ENCODE measurements around the gene NHLH1.

NHLH1 gene

GRCh38 chr1:160411271-160412027, 44.6 kb downstream of the NHLH1 start:
- Histone ChIP-seq H3K27ac (ENCODE audit: low read depth, low read length, severe bottlenecking) (peak overlapping the region; percentile 71), H3K36me3 (ENCODE audit: control insufficient read depth, insufficient read depth, low read length) (peaks cover 12% of the 10 kb centered on the region), H3K9me3 (ENCODE audit: control insufficient read depth, low read length) (no peaks in the 10 kb centered on the region), H3K4me3 (ENCODE audit: extremely low read depth, insufficient read depth, low read length, poor library complexity, severe bottlenecking) (no peak overlapping the region), H3K4me1 (ENCODE audit: control insufficient read depth, insufficient read depth, low read length, poor library complexity, severe bottlenecking) (peaks cover 22% of the 10 kb centered on the region)
- WGBS, 2 experiments (ENCODE audit: insufficient coverage in 2 of 2), result 61 to 94% methylated on average over 3 to 4 of the region's 6 CpGs

GRCh38 chr1:160412028-160412362, 45.1 kb downstream of the NHLH1 start:
- H3K4me3 ChIP-seq (ENCODE audit: extremely low read depth, insufficient read depth, low read length, poor library complexity, severe bottlenecking), result no peak overlapping the region
- no peak overlapping the region for H3K27ac ChIP-seq (ENCODE audit: low read depth, low read length, severe bottlenecking)
- peaks cover 22% of the 10 kb centered on the region for H3K4me1 ChIP-seq (ENCODE audit: control insufficient read depth, insufficient read depth, low read length, poor library complexity, severe bottlenecking)
- WGBS, 2 experiments (ENCODE audit: insufficient coverage in 2 of 2), result 82% methylated on average over 2 of the region's 3 CpGs; no CpG with 5 or more reads in 1 of the 2 experiments
- H3K9me3 ChIP-seq (ENCODE audit: control insufficient read depth, low read length), result no peaks in the 10 kb centered on the region
- peaks cover 18% of the 10 kb centered on the region for H3K36me3 ChIP-seq (ENCODE audit: control insufficient read depth, insufficient read depth, low read length)

DNA sequence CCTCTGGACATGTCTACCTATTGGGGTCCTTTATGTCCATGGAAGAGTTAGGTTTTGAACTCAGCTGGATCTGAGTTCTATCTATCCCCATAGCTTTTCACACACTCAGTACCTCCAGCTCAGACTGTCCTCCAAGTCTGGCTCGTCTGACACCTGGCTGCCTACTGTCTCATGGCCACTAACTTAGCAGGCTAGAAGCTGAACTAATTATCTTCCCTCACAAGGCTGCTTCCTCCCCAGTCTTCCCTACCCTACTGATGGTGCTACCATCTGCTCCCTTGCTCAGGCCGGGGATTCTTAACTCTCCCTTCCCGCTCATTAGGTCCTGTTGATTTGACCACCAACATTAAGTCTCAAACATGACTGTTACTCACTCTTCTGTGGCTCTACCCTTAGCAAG, 46.8 kb downstream of the NHLH1 start:
- no peak overlapping the region for H3K27ac ChIP-seq (ENCODE audit: low read depth, low read length, severe bottlenecking)
- WGBS, 2 experiments (ENCODE audit: insufficient coverage in 2 of 2), result 86 to 92% methylated on average over 3 of the region's 3 CpGs

GRCh38 chr1:160414881-160415280, 48.0 kb downstream of the NHLH1 start:
- WGBS, 2 experiments (ENCODE audit: insufficient coverage in 2 of 2), result 95 to 100% methylated on average over 2 of the region's 2 CpGs

More for the DNA sequence above, 46.8 kb downstream of the NHLH1 start:
- H3K36me3 ChIP-seq (ENCODE audit: control insufficient read depth, insufficient read depth, low read length), result peaks cover 28% of the 10 kb centered on the region
- no peak overlapping the region for H3K4me3 ChIP-seq (ENCODE audit: extremely low read depth, insufficient read depth, low read length, poor library complexity, severe bottlenecking)
- peaks cover 7% of the 10 kb centered on the region for H3K4me1 ChIP-seq (ENCODE audit: control insufficient read depth, insufficient read depth, low read length, poor library complexity, severe bottlenecking)
- H3K9me3 ChIP-seq (ENCODE audit: control insufficient read depth, low read length), result no peaks in the 10 kb centered on the region

GRCh38 chr1:160415696-160416290, 48.9 kb downstream of the NHLH1 start:
- no peak overlapping the region for H3K4me3 ChIP-seq (ENCODE audit: extremely low read depth, insufficient read depth, low read length, poor library complexity, severe bottlenecking)
- H3K27ac ChIP-seq (ENCODE audit: low read depth, low read length, severe bottlenecking), result no peak overlapping the region
- H3K9me3 ChIP-seq (ENCODE audit: control insufficient read depth, low read length), result no peaks in the 10 kb centered on the region
- H3K36me3 ChIP-seq (ENCODE audit: control insufficient read depth, insufficient read depth, low read length), result peaks cover 45% of the 10 kb centered on the region
- 95 to 96% methylated on average over 21 to 29 of the region's 29 CpGs for WGBS, 2 experiments (ENCODE audit: insufficient coverage in 2 of 2)
- H3K4me1 ChIP-seq (ENCODE audit: control insufficient read depth, insufficient read depth, low read length, poor library complexity, severe bottlenecking), result peaks cover 4% of the 10 kb centered on the region

More at GRCh38 chr1:160414881-160415280, 48.0 kb downstream of the NHLH1 start:
- Histone ChIP-seq H3K36me3 (ENCODE audit: control insufficient read depth, insufficient read depth, low read length) (peaks cover 36% of the 10 kb centered on the region), H3K4me1 (ENCODE audit: control insufficient read depth, insufficient read depth, low read length, poor library complexity, severe bottlenecking) (peaks cover 6% of the 10 kb centered on the region), H3K9me3 (ENCODE audit: control insufficient read depth, low read length) (no peaks in the 10 kb centered on the region), H3K4me3 (ENCODE audit: extremely low read depth, insufficient read depth, low read length, poor library complexity, severe bottlenecking) (no peak overlapping the region), H3K27ac (ENCODE audit: low read depth, low read length, severe bottlenecking) (no peak overlapping the region)

DNA sequence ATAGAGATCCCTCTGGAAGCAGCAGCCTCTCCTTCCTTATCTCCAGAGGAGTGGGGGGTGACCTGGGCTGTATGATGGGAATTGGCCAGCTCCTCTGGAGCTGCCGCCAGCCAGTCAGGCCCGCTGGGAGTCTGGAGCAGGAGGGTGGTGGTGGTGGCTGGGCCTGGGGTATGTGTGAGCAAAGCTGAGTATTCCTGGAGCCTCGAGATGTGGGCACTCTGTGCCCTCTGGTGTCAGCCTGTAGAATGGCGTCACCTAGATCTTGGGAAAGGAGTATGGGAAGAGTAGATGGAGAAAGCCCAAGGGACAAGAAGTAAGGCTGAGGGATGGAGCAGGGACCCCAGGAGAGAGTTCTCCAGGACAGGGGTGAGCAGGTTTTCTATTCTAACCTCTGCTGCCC, 49.5 kb downstream of the NHLH1 start:
- Histone ChIP-seq H3K9me3 (ENCODE audit: control insufficient read depth, low read length) (no peaks in the 10 kb centered on the region), H3K36me3 (ENCODE audit: control insufficient read depth, insufficient read depth, low read length) (peaks cover 51% of the 10 kb centered on the region), H3K4me3 (ENCODE audit: extremely low read depth, insufficient read depth, low read length, poor library complexity, severe bottlenecking) (no peak overlapping the region), H3K27ac (ENCODE audit: low read depth, low read length, severe bottlenecking) (no peak overlapping the region), H3K4me1 (ENCODE audit: control insufficient read depth, insufficient read depth, low read length, poor library complexity, severe bottlenecking) (no peaks in the 10 kb centered on the region)
- WGBS, 2 experiments (ENCODE audit: insufficient coverage in 2 of 2), result 72 to 100% methylated on average over 1 to 4 of the region's 4 CpGs

DNA sequence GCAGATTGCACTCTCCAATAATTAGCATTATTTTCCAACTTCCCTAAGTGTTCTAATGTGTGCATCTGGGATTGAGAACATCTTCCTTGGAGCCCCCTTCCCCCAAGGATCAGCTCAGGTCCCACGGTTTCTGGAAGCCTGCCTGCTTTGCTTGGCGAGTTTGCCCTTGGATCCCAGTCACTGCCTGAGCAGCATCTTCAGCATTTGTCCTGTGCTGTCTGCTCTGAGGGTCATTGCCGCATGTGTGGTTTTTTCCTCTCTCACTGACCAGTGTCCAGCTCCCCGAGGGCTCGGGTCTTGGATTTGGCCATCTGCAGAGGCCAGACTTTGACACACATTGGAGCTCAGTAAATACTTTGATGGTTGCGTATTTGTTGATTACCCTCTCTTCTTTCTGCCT, 51.6 kb downstream of the NHLH1 start:
- Histone ChIP-seq H3K36me3 (ENCODE audit: control insufficient read depth, insufficient read depth, low read length) (peaks cover 70% of the 10 kb centered on the region), H3K4me3 (ENCODE audit: extremely low read depth, insufficient read depth, low read length, poor library complexity, severe bottlenecking) (no peak overlapping the region), H3K9me3 (ENCODE audit: control insufficient read depth, low read length) (no peaks in the 10 kb centered on the region), H3K4me1 (ENCODE audit: control insufficient read depth, insufficient read depth, low read length, poor library complexity, severe bottlenecking) (no peaks in the 10 kb centered on the region), H3K27ac (ENCODE audit: low read depth, low read length, severe bottlenecking) (no peak overlapping the region)
- WGBS, 2 experiments (ENCODE audit: insufficient coverage in 2 of 2), result 92 to 93% methylated on average over 6 of the region's 6 CpGs

DNA sequence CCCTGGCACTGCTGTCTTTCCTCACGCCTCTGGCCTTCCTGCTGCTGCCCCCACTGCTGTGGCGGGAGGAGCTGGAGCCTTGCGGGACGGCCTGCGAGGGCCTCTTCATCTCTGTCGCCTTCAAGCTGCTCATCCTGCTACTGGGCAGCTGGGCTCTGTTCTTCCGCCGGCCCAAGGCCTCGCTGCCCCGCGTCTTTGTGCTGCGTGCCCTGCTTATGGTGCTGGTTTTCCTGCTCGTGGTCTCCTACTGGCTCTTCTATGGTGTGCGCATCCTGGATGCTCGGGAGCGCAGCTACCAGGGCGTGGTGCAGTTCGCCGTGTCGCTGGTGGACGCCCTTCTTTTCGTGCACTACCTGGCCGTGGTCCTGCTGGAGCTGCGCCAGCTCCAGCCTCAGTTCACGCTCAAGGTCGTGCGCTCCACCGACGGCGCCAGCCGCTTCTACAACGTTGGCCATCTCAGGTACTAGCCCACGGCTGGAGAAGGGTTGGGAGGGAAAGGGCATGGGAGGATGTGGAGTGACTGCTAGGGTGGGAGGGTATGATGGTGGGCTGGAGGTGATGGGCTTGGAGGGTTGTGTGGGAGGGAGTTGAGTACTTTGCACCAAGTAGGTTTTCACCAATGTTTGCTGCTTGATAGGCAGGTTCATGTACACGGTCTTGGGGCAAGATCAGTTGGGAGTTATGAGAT, 52.4 kb downstream of the NHLH1 start:
- Histone ChIP-seq H3K9me3 (ENCODE audit: control insufficient read depth, low read length) (no peaks in the 10 kb centered on the region), H3K4me1 (ENCODE audit: control insufficient read depth, insufficient read depth, low read length, poor library complexity, severe bottlenecking) (no peaks in the 10 kb centered on the region), H3K4me3 (ENCODE audit: extremely low read depth, insufficient read depth, low read length, poor library complexity, severe bottlenecking) (no peak overlapping the region), H3K27ac (ENCODE audit: low read depth, low read length, severe bottlenecking) (no peak overlapping the region), H3K36me3 (ENCODE audit: control insufficient read depth, insufficient read depth, low read length) (peaks cover 78% of the 10 kb centered on the region)
- WGBS, 2 experiments (ENCODE audit: insufficient coverage in 2 of 2), result 95 to 98% methylated on average over 27 to 34 of the region's 34 CpGs

- WGBS, 2 experiments (ENCODE audit: insufficient coverage in 2 of 2), result 96 to 100% methylated on average over 3 to 4 of the region's 4 CpGs
- Histone ChIP-seq H3K4me1 (ENCODE audit: control insufficient read depth, insufficient read depth, low read length, poor library complexity, severe bottlenecking) (no peaks in the 10 kb centered on the region), H3K4me3 (ENCODE audit: extremely low read depth, insufficient read depth, low read length, poor library complexity, severe bottlenecking) (no peak overlapping the region), H3K27ac (ENCODE audit: low read depth, low read length, severe bottlenecking) (no peak overlapping the region), H3K9me3 (ENCODE audit: control insufficient read depth, low read length) (no peaks in the 10 kb centered on the region), H3K36me3 (ENCODE audit: control insufficient read depth, insufficient read depth, low read length) (peaks cover 83% of the 10 kb centered on the region)
Measured at GRCh38 chr1:160419838-160420169, 52.9 kb downstream of the NHLH1 start.

GRCh38 chr1:160420881-160421842, 54.3 kb downstream of the NHLH1 start:
- Histone ChIP-seq H3K27ac (ENCODE audit: low read depth, low read length, severe bottlenecking) (no peak overlapping the region), H3K4me3 (ENCODE audit: extremely low read depth, insufficient read depth, low read length, poor library complexity, severe bottlenecking) (no peak overlapping the region), H3K9me3 (ENCODE audit: control insufficient read depth, low read length) (no peaks in the 10 kb centered on the region), H3K36me3 (ENCODE audit: control insufficient read depth, insufficient read depth, low read length) (peaks cover 88% of the 10 kb centered on the region), H3K4me1 (ENCODE audit: control insufficient read depth, insufficient read depth, low read length, poor library complexity, severe bottlenecking) (no peaks in the 10 kb centered on the region)
- 90 to 100% methylated on average over 2 to 3 of the region's 7 CpGs for WGBS, 2 experiments (ENCODE audit: insufficient coverage in 2 of 2)

Data from mesodermal cell (in vitro differentiated cells).